Activated naive CD8-positive, alpha-beta T cell treated with anti-CD3 and anti-CD28 coated beads for 36 hours (primary cell): Measurements from ENCODE around the gene PPP1R36. TPM values are rescaled to one million over a fixed set of nuclear protein-coding genes. Genes with fewer than 3 reads are reported as not detected.

Experiments
- DNase-seq: peaks from one replicate; pipeline ENCODE4 v3.0.0; 2021
- H3K27ac Mint-ChIP-seq: one replicate; pipeline ENCODE4 v1.8.0; 2022; ENCODE audit warnings: mild to moderate bottlenecking, moderate library complexity, mixed read lengths
- H3K27me3 Mint-ChIP-seq: one replicate; pipeline ENCODE4 v1.8.0; 2022; ENCODE audit warnings: mild to moderate bottlenecking, mixed read lengths
- H3K36me3 Mint-ChIP-seq: one replicate; pipeline ENCODE4 v1.8.0; 2021; ENCODE audit warnings: mild to moderate bottlenecking, mixed read lengths
- H3K4me1 Mint-ChIP-seq: one replicate; pipeline ENCODE4 v1.8.0; 2021; ENCODE audit warnings: mixed read lengths
- H3K4me3 Mint-ChIP-seq: one replicate; pipeline ENCODE4 v1.8.0; 2022; ENCODE audit warnings: mild to moderate bottlenecking, moderate library complexity, mixed read lengths
- H3K9me3 Mint-ChIP-seq: one replicate; pipeline ENCODE4 v1.8.0; 2022; ENCODE audit warnings: mixed read lengths
- total RNA-seq, 2 experiments: library from RNA; stranded (reverse); gene quantifications; one replicate each; pipeline ENCODE4 v1.2.3, GENCODE V29; 2021

The PPP1R36 gene
- total RNA-seq, 2 experiments from 2014 or later: 0.18 to 0.25 TPM

- no peak overlapping the region for H3K27ac Mint-ChIP-seq
Measured at GRCh38 chr14:64572386-64573104, 22.8 kb downstream of the PPP1R36 start.

DNA sequence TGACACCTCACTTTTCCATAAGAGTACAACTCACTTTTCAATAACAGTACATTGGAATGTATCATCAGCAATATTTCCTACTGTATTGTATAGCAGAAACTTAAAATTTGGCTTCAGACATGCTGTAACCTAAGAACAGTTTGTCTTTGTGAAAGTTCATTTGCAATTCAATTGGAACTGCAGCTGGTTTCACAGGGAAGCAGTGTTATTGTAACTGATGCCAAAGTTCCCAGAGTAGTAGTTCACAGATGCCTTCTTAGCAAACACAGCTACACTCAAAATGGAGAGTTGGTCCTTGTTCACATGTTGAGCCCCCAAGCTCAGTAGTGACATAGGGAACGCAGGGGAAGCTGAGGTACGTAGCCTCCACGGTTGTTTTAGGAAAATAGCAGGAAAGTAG lies 23.3 kb downstream of the PPP1R36 start:
- Mint-ChIP-seq H3K4me1 (no peaks in the 10 kb centered on the region), H3K36me3 (no peaks in the 10 kb centered on the region), H3K4me3 (no peak overlapping the region), H3K27me3 (no peaks in the 10 kb centered on the region), H3K9me3 (no peaks in the 10 kb centered on the region), H3K27ac (no peak overlapping the region)
- DNase-seq: no peak

More at GRCh38 chr14:64572386-64573104, 22.8 kb downstream of the PPP1R36 start:
- no peaks in the 10 kb centered on the region for H3K36me3 Mint-ChIP-seq
- no peaks in the 10 kb centered on the region for H3K27me3 Mint-ChIP-seq
- DNase-seq: no peak
- H3K9me3 Mint-ChIP-seq: no peaks in the 10 kb centered on the region
- H3K4me3 Mint-ChIP-seq: no peak overlapping the region
- H3K4me1 Mint-ChIP-seq: no peaks in the 10 kb centered on the region

GRCh38 chr14:64574371-64575107 lies 24.8 kb downstream of the PPP1R36 start:
- Mint-ChIP-seq H3K27ac (no peak overlapping the region), H3K4me1 (no peaks in the 10 kb centered on the region), H3K27me3 (no peaks in the 10 kb centered on the region), H3K4me3 (no peak overlapping the region), H3K9me3 (no peaks in the 10 kb centered on the region), H3K36me3 (no peaks in the 10 kb centered on the region)
- DNase-seq: no peak

- H3K27me3 Mint-ChIP-seq: no peaks in the 10 kb centered on the region
- no peak overlapping the region for H3K27ac Mint-ChIP-seq
- no peaks in the 10 kb centered on the region for H3K36me3 Mint-ChIP-seq
- H3K9me3 Mint-ChIP-seq: no peaks in the 10 kb centered on the region
- H3K4me1 Mint-ChIP-seq: no peaks in the 10 kb centered on the region
- no peak for DNase-seq
- H3K4me3 Mint-ChIP-seq: no peak overlapping the region
Measured at GRCh38 chr14:64577211-64577610, 27.4 kb downstream of the PPP1R36 start.

DNA sequence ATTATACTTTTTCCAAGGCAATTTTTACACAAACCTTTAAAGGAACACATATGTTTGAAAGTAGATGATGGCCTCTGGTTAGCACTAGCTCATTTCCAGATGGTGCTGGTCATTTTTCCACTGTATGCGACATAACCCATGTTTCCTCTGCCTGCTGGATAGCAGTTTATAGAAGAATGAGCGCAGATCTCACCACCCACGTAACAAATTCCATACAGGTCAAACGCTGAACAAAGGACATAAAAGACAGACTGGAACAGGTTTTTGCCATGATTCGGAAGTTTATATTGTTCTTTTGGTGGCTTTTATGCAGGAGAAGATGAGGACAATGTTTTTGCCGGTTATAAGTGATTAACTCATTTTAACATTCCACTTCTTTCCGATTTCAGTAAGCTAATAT lies 30.7 kb downstream of the PPP1R36 start:
- no peaks in the 10 kb centered on the region for H3K9me3 Mint-ChIP-seq
- no peak overlapping the region for H3K27ac Mint-ChIP-seq
- no peak for DNase-seq
- no peak overlapping the region for H3K4me3 Mint-ChIP-seq
- no peaks in the 10 kb centered on the region for H3K4me1 Mint-ChIP-seq
- H3K27me3 Mint-ChIP-seq: no peaks in the 10 kb centered on the region
- no peaks in the 10 kb centered on the region for H3K36me3 Mint-ChIP-seq

- no peak overlapping the region for H3K4me3 Mint-ChIP-seq
- H3K27me3 Mint-ChIP-seq: no peaks in the 10 kb centered on the region
- DNase-seq: no peak
- no peak overlapping the region for H3K27ac Mint-ChIP-seq
- no peaks in the 10 kb centered on the region for H3K9me3 Mint-ChIP-seq
- H3K36me3 Mint-ChIP-seq: no peaks in the 10 kb centered on the region
- H3K4me1 Mint-ChIP-seq: no peaks in the 10 kb centered on the region
Measured at GRCh38 chr14:64581363-64581762, 31.6 kb downstream of the PPP1R36 start.

- Mint-ChIP-seq H3K4me1 (no peaks in the 10 kb centered on the region), H3K36me3 (no peaks in the 10 kb centered on the region), H3K9me3 (no peaks in the 10 kb centered on the region), H3K27ac (no peak overlapping the region), H3K27me3 (no peaks in the 10 kb centered on the region), H3K4me3 (no peak overlapping the region)
- DNase-seq: no peak
Measured at GRCh38 chr14:64581817-64582216, 32.1 kb downstream of the PPP1R36 start.

GRCh38 chr14:64584190-64584589 lies 34.4 kb downstream of the PPP1R36 start:
- no peaks in the 10 kb centered on the region for H3K4me1 Mint-ChIP-seq
- H3K27me3 Mint-ChIP-seq: no peaks in the 10 kb centered on the region

DNA sequence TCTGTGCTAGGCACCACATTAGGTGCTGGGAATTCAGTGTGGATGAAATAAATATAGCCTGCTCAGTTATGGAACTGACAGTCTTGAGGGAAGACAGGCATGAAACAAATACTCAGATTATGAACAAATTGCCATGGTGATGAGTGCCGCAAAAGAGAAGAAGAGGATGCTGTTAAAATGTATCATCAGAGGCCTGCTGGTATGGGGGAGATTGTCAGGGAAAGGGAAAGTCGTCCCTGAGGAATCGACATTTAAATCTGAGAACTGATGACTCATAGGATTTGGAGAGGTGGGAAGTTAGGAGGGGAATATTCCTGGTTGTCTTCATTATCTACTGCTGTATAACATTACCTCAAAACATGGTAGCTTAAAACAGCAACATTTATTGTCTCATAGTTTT lies 42.0 kb downstream of the PPP1R36 start:
- no peak overlapping the region for H3K27ac Mint-ChIP-seq
- no peaks in the 10 kb centered on the region for H3K9me3 Mint-ChIP-seq
- no peaks in the 10 kb centered on the region for H3K4me1 Mint-ChIP-seq
- DNase-seq: no peak
- H3K4me3 Mint-ChIP-seq: no peak overlapping the region
- no peaks in the 10 kb centered on the region for H3K36me3 Mint-ChIP-seq
- H3K27me3 Mint-ChIP-seq: no peaks in the 10 kb centered on the region

More at GRCh38 chr14:64584190-64584589, 34.4 kb downstream of the PPP1R36 start:
- no peaks in the 10 kb centered on the region for H3K36me3 Mint-ChIP-seq
- no peak for DNase-seq
- no peak overlapping the region for H3K27ac Mint-ChIP-seq
- H3K4me3 Mint-ChIP-seq: no peak overlapping the region
- H3K9me3 Mint-ChIP-seq: no peaks in the 10 kb centered on the region

DNA sequence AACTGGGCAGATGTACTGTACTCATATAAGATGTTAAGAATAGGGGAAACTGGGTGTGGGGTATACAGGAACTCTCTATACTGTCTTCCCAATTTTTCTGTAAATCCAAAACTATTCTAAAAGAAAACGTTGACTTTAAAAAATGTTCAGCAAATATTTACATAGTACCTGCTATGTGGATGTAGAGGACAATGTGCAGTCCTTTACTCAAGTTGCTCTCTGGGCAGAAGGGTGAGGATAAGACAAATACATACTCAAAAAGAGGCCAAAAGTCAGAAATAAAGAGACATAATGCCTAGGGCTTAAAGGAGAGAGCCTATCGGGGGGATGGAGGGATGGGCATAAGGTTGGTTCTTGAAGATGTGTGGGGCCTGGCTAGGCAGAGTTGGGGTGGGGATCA lies 44.7 kb downstream of the PPP1R36 start:
- Mint-ChIP-seq H3K27ac (no peak overlapping the region), H3K9me3 (no peaks in the 10 kb centered on the region), H3K36me3 (no peaks in the 10 kb centered on the region), H3K27me3 (no peaks in the 10 kb centered on the region), H3K4me3 (no peak overlapping the region), H3K4me1 (no peaks in the 10 kb centered on the region)
- DNase-seq: no peak

DNA sequence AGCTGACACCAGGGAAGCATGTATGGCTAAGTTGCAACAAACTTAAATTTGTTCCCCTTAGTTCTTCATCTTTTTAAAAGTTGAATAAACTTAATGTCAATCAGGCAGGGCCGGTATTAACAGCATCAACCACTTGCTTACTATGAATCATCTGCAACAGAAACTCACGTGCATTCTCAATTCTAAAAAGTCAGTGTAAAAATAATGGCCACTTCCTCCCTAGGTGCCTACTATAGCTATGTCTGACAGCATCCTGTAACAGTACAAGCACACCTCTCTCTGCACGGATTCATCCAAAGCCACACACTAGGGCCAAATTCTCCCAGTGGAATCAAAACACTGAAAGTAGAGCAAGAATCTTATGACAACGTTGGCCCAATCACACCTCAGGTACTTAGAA lies 48.6 kb downstream of the PPP1R36 start:
- Mint-ChIP-seq H3K27me3 (peaks cover 23% of the 10 kb centered on the region), H3K4me3 (no peak overlapping the region), H3K9me3 (no peaks in the 10 kb centered on the region), H3K4me1 (no peaks in the 10 kb centered on the region), H3K36me3 (no peaks in the 10 kb centered on the region), H3K27ac (no peak overlapping the region)
- DNase-seq: no peak

GRCh38 chr14:64601571-64601970 lies 51.8 kb downstream of the PPP1R36 start:
- H3K27me3 Mint-ChIP-seq: peaks cover 33% of the 10 kb centered on the region
- H3K36me3 Mint-ChIP-seq: no peaks in the 10 kb centered on the region
- H3K9me3 Mint-ChIP-seq: no peaks in the 10 kb centered on the region
- no peak for DNase-seq
- no peak overlapping the region for H3K4me3 Mint-ChIP-seq
- H3K4me1 Mint-ChIP-seq: no peaks in the 10 kb centered on the region
- no peak overlapping the region for H3K27ac Mint-ChIP-seq

DNA sequence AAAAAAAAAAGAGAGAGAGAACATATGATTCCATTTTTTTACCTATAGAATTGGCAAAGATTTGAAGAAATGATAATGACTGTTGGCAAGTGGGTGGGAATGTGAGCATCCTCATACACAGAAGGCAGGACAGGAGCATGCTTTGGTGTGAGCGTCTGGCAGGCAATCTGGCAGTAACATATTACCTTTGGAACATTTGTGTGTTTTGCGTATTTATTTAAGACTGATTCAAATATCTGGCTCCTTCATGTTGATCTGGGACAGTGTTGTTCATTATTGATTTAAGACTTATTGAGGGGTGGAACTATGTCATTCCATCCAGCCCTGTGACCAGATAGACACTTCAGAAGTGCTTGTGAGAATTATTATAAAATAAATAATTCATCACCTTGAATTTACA lies 53.1 kb downstream of the PPP1R36 start:
- DNase-seq: no peak
- Mint-ChIP-seq H3K36me3 (no peaks in the 10 kb centered on the region), H3K27me3 (peaks cover 43% of the 10 kb centered on the region), H3K27ac (no peak overlapping the region), H3K4me3 (no peak overlapping the region), H3K9me3 (no peaks in the 10 kb centered on the region), H3K4me1 (no peaks in the 10 kb centered on the region)

DNA sequence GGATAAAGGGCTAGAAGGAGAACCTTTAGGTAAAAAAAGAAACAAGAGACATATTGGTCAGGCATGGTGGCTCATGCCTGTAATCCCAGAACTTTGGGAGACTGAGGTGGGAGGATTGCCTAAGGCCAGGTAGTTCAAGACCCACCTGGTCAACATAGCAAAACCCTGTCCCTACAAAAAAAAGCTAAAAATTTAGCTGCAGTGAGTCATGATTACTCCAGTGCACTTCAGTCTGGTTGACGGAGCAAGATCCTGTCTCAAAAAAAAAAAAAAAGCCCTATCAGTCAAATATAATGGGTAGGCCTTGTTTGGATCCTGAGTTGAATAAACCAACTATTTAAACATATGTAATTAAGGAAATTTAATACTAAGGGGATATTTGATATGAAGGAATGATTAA lies 54.2 kb downstream of the PPP1R36 start:
- no peak overlapping the region for H3K27ac Mint-ChIP-seq
- peaks cover 43% of the 10 kb centered on the region for H3K27me3 Mint-ChIP-seq
- no peak for DNase-seq
- H3K4me3 Mint-ChIP-seq: no peak overlapping the region
- no peaks in the 10 kb centered on the region for H3K4me1 Mint-ChIP-seq
- H3K9me3 Mint-ChIP-seq: no peaks in the 10 kb centered on the region
- H3K36me3 Mint-ChIP-seq: no peaks in the 10 kb centered on the region

DNA sequence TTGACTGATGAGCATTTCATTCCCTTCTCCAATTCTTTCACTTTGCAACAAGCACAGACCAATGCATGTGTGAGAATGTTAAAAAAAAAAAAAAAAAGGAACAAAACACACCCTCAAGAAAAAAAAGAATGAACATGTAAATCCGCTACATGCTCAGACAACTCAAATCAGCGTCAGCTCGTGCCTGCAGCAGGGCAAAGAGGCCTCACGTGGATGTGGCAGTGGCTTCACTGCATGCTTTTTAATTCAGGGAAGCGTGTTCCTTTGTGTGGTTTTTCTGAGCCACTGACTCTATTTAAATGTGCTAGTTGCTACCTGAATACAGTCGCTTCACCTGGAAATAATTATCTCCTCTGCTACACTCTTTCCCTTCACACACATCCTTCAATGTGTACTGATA lies 55.1 kb downstream of the PPP1R36 start:
- no peak overlapping the region for H3K4me3 Mint-ChIP-seq
- H3K36me3 Mint-ChIP-seq: no peaks in the 10 kb centered on the region
- no peak overlapping the region for H3K27ac Mint-ChIP-seq
- H3K4me1 Mint-ChIP-seq: peaks cover 1% of the 10 kb centered on the region
- DNase-seq: no peak
- no peaks in the 10 kb centered on the region for H3K9me3 Mint-ChIP-seq
- peaks cover 43% of the 10 kb centered on the region for H3K27me3 Mint-ChIP-seq
